Liver (tissue), 9 donors: Measurements from ENCODE around the gene SLC9A3. TPM values are rescaled to one million over a fixed set of nuclear protein-coding genes. Genes with fewer than 3 reads are reported as not detected.

Experiments
- DNase-seq: peaks from one replicate; pipeline ENCODE4 v3.0.0-alpha.2; 2017; ENCODE audit warnings: low spot score
- H3K27ac ChIP-seq, 2 donors: one replicate each; pipeline ENCODE4 v1.7.0; 2013; ENCODE audit warnings: inconsistent platforms in 2 of 2, low read length in 2 of 2, control low read depth in 1 of 2, low read depth in 1 of 2, mild to moderate bottlenecking in 1 of 2
- H3K27me3 ChIP-seq, 4 donors: one replicate each; pipeline versions ENCODE4 v1.6.1 to v1.7.0; 2013; ENCODE audit warnings: low read length in 3 of 4, inconsistent platforms in 1 of 4, mild to moderate bottlenecking in 1 of 4, moderate library complexity in 1 of 4; ENCODE audit not compliant: control insufficient read depth in 4 of 4, insufficient read depth in 4 of 4
- H3K36me3 ChIP-seq, 4 donors: one replicate each; pipeline versions ENCODE4 v1.6.1 to v1.7.0; 2013; ENCODE audit warnings: low read length in 3 of 4, mild to moderate bottlenecking in 3 of 4, low read depth in 1 of 4, moderate library complexity in 1 of 4; ENCODE audit not compliant: control insufficient read depth in 4 of 4, insufficient read depth in 3 of 4
- H3K4me1 ChIP-seq, 4 donors: one replicate each; pipeline versions ENCODE4 v1.6.1 to v1.7.0; 2013; ENCODE audit warnings: low read length in 3 of 4, mild to moderate bottlenecking in 3 of 4, moderate library complexity in 1 of 4; ENCODE audit not compliant: control insufficient read depth in 4 of 4, insufficient read depth in 4 of 4
- H3K4me3 ChIP-seq, 3 donors: one replicate each; pipeline versions ENCODE4 v1.6.1 to v1.7.0; 2013; ENCODE audit warnings: low read length in 3 of 3, control low read depth in 1 of 3, low read depth in 1 of 3, mild to moderate bottlenecking in 1 of 3
- H3K9ac ChIP-seq, 2 donors: one replicate each; pipeline ENCODE4 v1.7.0; 2013; ENCODE audit warnings: low read length in 2 of 2, mild to moderate bottlenecking in 2 of 2, moderate library complexity in 2 of 2, control low read depth in 1 of 2, low read depth in 1 of 2
- H3K9me3 ChIP-seq, 4 donors: one replicate each; pipeline versions ENCODE4 v1.6.1 to v1.7.0; 2013; ENCODE audit warnings: low read length in 3 of 4; ENCODE audit not compliant: control insufficient read depth in 4 of 4
- EGR1 ChIP-seq, 2 donors: IDR thresholded peaks; 2 replicates each; pipeline ENCODE4 v1.6.1; 2016 to 2018; ENCODE audit warnings: antibody characterized with exemption in 2 of 2, low read depth in 2 of 2
- FOXA1 ChIP-seq: IDR thresholded peaks from 2 replicates; pipeline ENCODE4 v1.6.1; 2016; ENCODE audit warnings: antibody characterized with exemption
- FOXA2 ChIP-seq: IDR thresholded peaks from 2 replicates; pipeline ENCODE4 v1.6.1; 2016; ENCODE audit warnings: antibody characterized with exemption
- GABPA ChIP-seq, 2 donors: IDR thresholded peaks in 1 of 2; conservative IDR thresholded peaks in 1 of 2; 2 replicates each; pipeline ENCODE4 v1.6.1; 2016; ENCODE audit warnings: antibody characterized with exemption in 2 of 2, mild to moderate bottlenecking in 1 of 2, moderate library complexity in 1 of 2
- HNF4A ChIP-seq, 2 donors: conservative IDR thresholded peaks; 2 replicates each; pipeline ENCODE4 v1.6.1; 2016; ENCODE audit warnings: antibody characterized with exemption in 2 of 2, mild to moderate bottlenecking in 2 of 2
- HNF4G ChIP-seq: IDR thresholded peaks from 2 replicates; pipeline ENCODE4 v1.6.1; 2016; ENCODE audit warnings: antibody characterized with exemption
- JUND ChIP-seq, 2 donors: IDR thresholded peaks; 2 replicates each; pipeline ENCODE4 v1.6.1; 2016; ENCODE audit warnings: antibody characterized with exemption in 2 of 2
- NR2F2 ChIP-seq: IDR thresholded peaks from 2 replicates; pipeline ENCODE4 v1.6.1; 2016; ENCODE audit warnings: antibody characterized with exemption
- RAD21 ChIP-seq, 2 donors: IDR thresholded peaks; 2 replicates each; pipeline ENCODE4 v1.6.1; 2016; ENCODE audit warnings: antibody characterized with exemption in 2 of 2, mild to moderate bottlenecking in 2 of 2
- RXRA ChIP-seq, 2 donors: IDR thresholded peaks; 2 replicates each; pipeline ENCODE4 v1.6.1; 2017 to 2018; ENCODE audit warnings: antibody characterized with exemption in 2 of 2, mild to moderate bottlenecking in 1 of 2
- SP1 ChIP-seq: IDR thresholded peaks from 2 replicates; pipeline ENCODE4 v1.6.1; 2018; ENCODE audit warnings: antibody characterized with exemption, mild to moderate bottlenecking
- TAF1 ChIP-seq: conservative IDR thresholded peaks from 2 replicates; pipeline ENCODE4 v1.6.1; 2016; ENCODE audit warnings: antibody characterized with exemption, mild to moderate bottlenecking
- YY1 ChIP-seq: IDR thresholded peaks from 2 replicates; pipeline ENCODE4 v1.6.1; 2016; ENCODE audit warnings: antibody characterized with exemption, mild to moderate bottlenecking
- WGBS: extraction: QIAGEN DNeasy Blood & Tissue Kit; methylation state at CpG from one replicate; pipeline ENCODE4 v1.1.7; 2013; 5-methylcytosine and 5-hydroxymethylcytosine counted together
- polyA plus RNA-seq, 2 donors: library from polyadenylated mRNA; stranded (reverse) in 1 of 2; unstranded in 1 of 2; fragments of 200-250 nt in 1 of 2; fragments of >200 nt in 1 of 2; fragmentation: Nextera tagmentation in 1 of 2; extraction: Ambion mirVana in 1 of 2; gene quantifications; one replicate each; pipeline versions ENCODE4 v1.2.1 to v1.2.3, GENCODE V29; 2013 to 2015
- total RNA-seq, 2 donors: library from RNA; depleted of rRNA; stranded (reverse); fragments of >200 nt; gene quantifications; one replicate each; pipeline ENCODE4 v1.2.3, GENCODE V29; 2014
- TF ChIP-seq, protein P1 (sequence below): IDR thresholded peaks from 2 replicates; pipeline ENCODE4 v1.6.1; 2016; ENCODE audit warnings: antibody characterized with exemption
- TF ChIP-seq, protein P2 (sequence below): IDR thresholded peaks from 2 replicates; pipeline ENCODE4 v1.6.1; 2016; ENCODE audit warnings: antibody characterized with exemption
- TF ChIP-seq, protein P3 (sequence below): IDR thresholded peaks from 2 replicates; pipeline ENCODE4 v1.6.1; 2016; ENCODE audit warnings: antibody characterized with exemption, mild to moderate bottlenecking
- TF ChIP-seq, protein P4 (sequence below): IDR thresholded peaks from 2 replicates; pipeline ENCODE4 v1.6.1; 2016; ENCODE audit warnings: antibody characterized with exemption
- TF ChIP-seq, protein P5 (sequence below): fragments of 150-350 bp; IDR thresholded peaks from 2 replicates; pipeline ENCODE4 v1.5.1; 2017; ENCODE audit warnings: improper control_type of control experiment, low read depth, low read length; ENCODE audit not compliant: missing input control
- donor health status: healthy.
- donor health status: healthy.
- donor health status: healthy.
- donor health status: healthy.
- donor health status: healthy.

The SLC9A3 gene
- total and polyA plus RNA-seq, 4 donors = 0.31 to 1.0 (median 0.67) TPM

DNA sequence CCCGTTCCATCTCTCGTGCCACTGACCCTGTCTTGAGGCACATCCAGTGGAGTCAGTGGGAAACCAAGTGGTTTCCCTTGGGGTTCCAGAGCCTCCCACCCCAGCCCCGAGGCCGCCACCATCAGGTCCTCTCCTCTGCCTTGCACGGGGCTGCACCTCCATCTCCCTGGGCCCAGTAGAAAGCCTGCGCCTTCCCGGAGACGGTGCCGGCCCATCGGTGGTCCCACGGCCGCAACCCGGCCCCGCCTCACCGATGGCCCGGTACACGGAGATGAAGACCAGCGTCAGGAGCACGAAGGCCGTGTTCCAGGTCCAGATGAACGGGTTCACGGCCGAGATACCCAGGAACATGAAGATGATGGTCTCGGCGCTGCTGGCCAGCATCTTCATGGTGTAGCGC, 41.2 kb downstream of the SLC9A3 start:
- 92% methylated on average over 26 of the region's 26 CpGs for WGBS
- no peak overlapping the region for H3K4me3 ChIP-seq
- H3K27ac ChIP-seq = no peak overlapping the region
- H3K9me3 ChIP-seq = no peaks in the 10 kb centered on the region
- no peak for DNase-seq
- no peak for TF ChIP-seq HNF4G
- no peak for TF ChIP-seq JUND (IDR thresholded peaks at IDR 0.05)
- no peak for TF ChIP-seq EGR1 (IDR thresholded peaks at IDR 0.05; ENCODE audit: low read depth in 2 of 2)
- no peak for TF ChIP-seq GABPA (IDR thresholded peaks at IDR 0.05 in 1 of 2, conservative IDR thresholded peaks at IDR 0.05 in 1 of 2)
- TF ChIP-seq, protein P1, sequence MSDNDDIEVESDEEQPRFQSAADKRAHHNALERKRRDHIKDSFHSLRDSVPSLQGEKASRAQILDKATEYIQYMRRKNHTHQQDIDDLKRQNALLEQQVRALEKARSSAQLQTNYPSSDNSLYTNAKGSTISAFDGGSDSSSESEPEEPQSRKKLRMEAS = no peak
- TF ChIP-seq RAD21 (IDR thresholded peaks at IDR 0.05) = no peak
- TF ChIP-seq, protein P2, sequence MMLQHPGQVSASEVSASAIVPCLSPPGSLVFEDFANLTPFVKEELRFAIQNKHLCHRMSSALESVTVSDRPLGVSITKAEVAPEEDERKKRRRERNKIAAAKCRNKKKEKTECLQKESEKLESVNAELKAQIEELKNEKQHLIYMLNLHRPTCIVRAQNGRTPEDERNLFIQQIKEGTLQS = no peak
- TF ChIP-seq FOXA2 = no peak
- no peak for TF ChIP-seq NR2F2
- TF ChIP-seq, protein P3, sequence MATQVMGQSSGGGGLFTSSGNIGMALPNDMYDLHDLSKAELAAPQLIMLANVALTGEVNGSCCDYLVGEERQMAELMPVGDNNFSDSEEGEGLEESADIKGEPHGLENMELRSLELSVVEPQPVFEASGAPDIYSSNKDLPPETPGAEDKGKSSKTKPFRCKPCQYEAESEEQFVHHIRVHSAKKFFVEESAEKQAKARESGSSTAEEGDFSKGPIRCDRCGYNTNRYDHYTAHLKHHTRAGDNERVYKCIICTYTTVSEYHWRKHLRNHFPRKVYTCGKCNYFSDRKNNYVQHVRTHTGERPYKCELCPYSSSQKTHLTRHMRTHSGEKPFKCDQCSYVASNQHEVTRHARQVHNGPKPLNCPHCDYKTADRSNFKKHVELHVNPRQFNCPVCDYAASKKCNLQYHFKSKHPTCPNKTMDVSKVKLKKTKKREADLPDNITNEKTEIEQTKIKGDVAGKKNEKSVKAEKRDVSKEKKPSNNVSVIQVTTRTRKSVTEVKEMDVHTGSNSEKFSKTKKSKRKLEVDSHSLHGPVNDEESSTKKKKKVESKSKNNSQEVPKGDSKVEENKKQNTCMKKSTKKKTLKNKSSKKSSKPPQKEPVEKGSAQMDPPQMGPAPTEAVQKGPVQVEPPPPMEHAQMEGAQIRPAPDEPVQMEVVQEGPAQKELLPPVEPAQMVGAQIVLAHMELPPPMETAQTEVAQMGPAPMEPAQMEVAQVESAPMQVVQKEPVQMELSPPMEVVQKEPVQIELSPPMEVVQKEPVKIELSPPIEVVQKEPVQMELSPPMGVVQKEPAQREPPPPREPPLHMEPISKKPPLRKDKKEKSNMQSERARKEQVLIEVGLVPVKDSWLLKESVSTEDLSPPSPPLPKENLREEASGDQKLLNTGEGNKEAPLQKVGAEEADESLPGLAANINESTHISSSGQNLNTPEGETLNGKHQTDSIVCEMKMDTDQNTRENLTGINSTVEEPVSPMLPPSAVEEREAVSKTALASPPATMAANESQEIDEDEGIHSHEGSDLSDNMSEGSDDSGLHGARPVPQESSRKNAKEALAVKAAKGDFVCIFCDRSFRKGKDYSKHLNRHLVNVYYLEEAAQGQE = no peak
- TF ChIP-seq TAF1 = no peak
- TF ChIP-seq, protein P4, sequence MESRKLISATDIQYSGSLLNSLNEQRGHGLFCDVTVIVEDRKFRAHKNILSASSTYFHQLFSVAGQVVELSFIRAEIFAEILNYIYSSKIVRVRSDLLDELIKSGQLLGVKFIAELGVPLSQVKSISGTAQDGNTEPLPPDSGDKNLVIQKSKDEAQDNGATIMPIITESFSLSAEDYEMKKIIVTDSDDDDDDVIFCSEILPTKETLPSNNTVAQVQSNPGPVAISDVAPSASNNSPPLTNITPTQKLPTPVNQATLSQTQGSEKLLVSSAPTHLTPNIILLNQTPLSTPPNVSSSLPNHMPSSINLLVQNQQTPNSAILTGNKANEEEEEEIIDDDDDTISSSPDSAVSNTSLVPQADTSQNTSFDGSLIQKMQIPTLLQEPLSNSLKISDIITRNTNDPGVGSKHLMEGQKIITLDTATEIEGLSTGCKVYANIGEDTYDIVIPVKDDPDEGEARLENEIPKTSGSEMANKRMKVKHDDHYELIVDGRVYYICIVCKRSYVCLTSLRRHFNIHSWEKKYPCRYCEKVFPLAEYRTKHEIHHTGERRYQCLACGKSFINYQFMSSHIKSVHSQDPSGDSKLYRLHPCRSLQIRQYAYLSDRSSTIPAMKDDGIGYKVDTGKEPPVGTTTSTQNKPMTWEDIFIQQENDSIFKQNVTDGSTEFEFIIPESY = no peak
- TF ChIP-seq HNF4A (conservative IDR thresholded peaks at IDR 0.05) = no peak
- TF ChIP-seq YY1 = no peak
- no peak for TF ChIP-seq RXRA (IDR thresholded peaks at IDR 0.05)
- TF ChIP-seq, protein P5, sequence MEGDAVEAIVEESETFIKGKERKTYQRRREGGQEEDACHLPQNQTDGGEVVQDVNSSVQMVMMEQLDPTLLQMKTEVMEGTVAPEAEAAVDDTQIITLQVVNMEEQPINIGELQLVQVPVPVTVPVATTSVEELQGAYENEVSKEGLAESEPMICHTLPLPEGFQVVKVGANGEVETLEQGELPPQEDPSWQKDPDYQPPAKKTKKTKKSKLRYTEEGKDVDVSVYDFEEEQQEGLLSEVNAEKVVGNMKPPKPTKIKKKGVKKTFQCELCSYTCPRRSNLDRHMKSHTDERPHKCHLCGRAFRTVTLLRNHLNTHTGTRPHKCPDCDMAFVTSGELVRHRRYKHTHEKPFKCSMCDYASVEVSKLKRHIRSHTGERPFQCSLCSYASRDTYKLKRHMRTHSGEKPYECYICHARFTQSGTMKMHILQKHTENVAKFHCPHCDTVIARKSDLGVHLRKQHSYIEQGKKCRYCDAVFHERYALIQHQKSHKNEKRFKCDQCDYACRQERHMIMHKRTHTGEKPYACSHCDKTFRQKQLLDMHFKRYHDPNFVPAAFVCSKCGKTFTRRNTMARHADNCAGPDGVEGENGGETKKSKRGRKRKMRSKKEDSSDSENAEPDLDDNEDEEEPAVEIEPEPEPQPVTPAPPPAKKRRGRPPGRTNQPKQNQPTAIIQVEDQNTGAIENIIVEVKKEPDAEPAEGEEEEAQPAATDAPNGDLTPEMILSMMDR = no peak
- no peak for TF ChIP-seq SP1
- no peak for TF ChIP-seq FOXA1
- H3K9ac ChIP-seq = no peak overlapping the region
- no peaks in the 10 kb centered on the region for H3K4me1 ChIP-seq
- H3K27me3 ChIP-seq = no peaks in the 10 kb centered on the region
- H3K36me3 ChIP-seq = no peaks in the 10 kb centered on the region
